Right lobe of liver (tissue), 6 donors: ENCODE measurements around the gene PFN2. TPM values are rescaled to one million over a fixed set of nuclear protein-coding genes. Genes with fewer than 3 reads are reported as not detected.

Source experiments
- ATAC-seq, 4 donors: fragments of 200-7000 bp; cut with Tn5 transposase; one replicate each; pipeline ENCODE4 v1.9.1; 2020; ENCODE audit warnings: mild to moderate bottlenecking in 4 of 4, moderate library complexity in 4 of 4
- DNase-seq, 3 donors: peaks; one replicate each; pipeline ENCODE4 v3.0.0-alpha.2; 2020
- H3K27ac ChIP-seq, 3 donors: fragments of 200-600 bp; one replicate each; pipeline ENCODE4 v1.8.0; 2022
- H3K27me3 ChIP-seq, 2 donors: fragments of 200-600 bp; one replicate each; pipeline ENCODE4 v1.8.0; 2022
- H3K36me3 ChIP-seq, 4 donors: fragments of 200-600 bp; sonication (generic) in 1 of 4; one replicate each; pipeline versions ENCODE4 v1.5.1 to v1.8.0; 2017 to 2022; ENCODE audit warnings: control low read depth in 1 of 4
- H3K4me1 ChIP-seq, 4 donors: fragments of 200-600 bp; sonication (generic) in 1 of 4; one replicate each; pipeline versions ENCODE4 v1.5.1 to v1.8.0; 2017 to 2022; ENCODE audit warnings: control low read depth in 1 of 4
- H3K4me3 ChIP-seq, 3 donors: fragments of 200-600 bp; one replicate each; pipeline ENCODE4 v1.8.0; 2022
- H3K9me3 ChIP-seq, 4 donors: fragments of 200-600 bp; sonication (generic) in 1 of 4; one replicate each; pipeline versions ENCODE4 v1.5.1 to v1.8.0; 2017 to 2022; ENCODE audit warnings: control low read depth in 1 of 4
- CTCF ChIP-seq, 4 donors: fragments of 200-600 bp in 3 of 4; fragments of 450-650 bp in 1 of 4; IDR thresholded peaks; one replicate each; pipeline versions ENCODE4 v1.5.1 to v1.8.0; 2016 to 2022; ENCODE audit warnings: antibody characterized with exemption in 4 of 4, mild to moderate bottlenecking in 2 of 4
- POLR2A ChIP-seq: fragments of 450-650 bp; IDR thresholded peaks from one replicate; pipeline ENCODE4 v1.6.1; 2017; ENCODE audit warnings: antibody characterized with exemption, mild to moderate bottlenecking
- WGBS: methylation state at CpG from one replicate; pipeline ENCODE4 v1.1.6; 2018; ENCODE audit warnings: low coverage, low lambda C conversion rate; ENCODE audit not compliant: insufficient coverage; ENCODE audit errors: missing lambda C conversion rate; 5-methylcytosine and 5-hydroxymethylcytosine counted together
- intact Hi-C, 2 donors: fragments of 100-400 bp; cut with DNase I; formaldehyde crosslinking; loops; one replicate each; pipeline versions ENCODE4 v1.11.2 to v1.14.1; 2022
- small RNA-seq, 2 experiments: library from RNA; depleted of rRNA; stranded (forward); fragments of <200 nt; gene quantifications; one replicate each; pipeline ENCODE3, GENCODE V24; 2016
- total RNA-seq, 6 experiments: library from RNA; depleted of rRNA in 2 of 6; stranded (reverse); fragments of >200 nt in 2 of 6; fragmentation: NEBNext Ultra II Directional in 3 of 6; extraction: Animal tissue kit (Norgen Biotek cat#: 25700) in 3 of 6; gene quantifications; one replicate each; pipeline versions ENCODE4 v1.1.0 to v1.2.4, GENCODE V29; 2016 to 2023
- donor health status: DM: no; HTN: yes; CAD: no.
- donor health status: DM: no; HTN: no; CAD: no.
- donor health status: DM: no; HTN: no; CAD: no.
- donor health status: DM: no; HTN: yes; CAD: no.
- donor health status: DM: no; HTN: yes; CAD: no.

The PFN2 gene
- total RNA-seq, 6 experiments from 2014 or later: 1.9 to 12.6 (median 8.5) TPM

GRCh38 chr3:149919509-149919908 lies 51.2 kb downstream of the PFN2 start:
- DNase-seq (no peak), ATAC-seq (no peak)
- Histone ChIP-seq H3K27ac (no peak overlapping the region), H3K27me3 (no peaks in the 10 kb centered on the region), H3K36me3 (peaks cover 0 to 6% (median 2%) of the 10 kb centered on the region in 4 donors), H3K4me3 (no peak overlapping the region), H3K4me1 (no peaks in the 10 kb centered on the region), H3K9me3 (no peaks in the 10 kb centered on the region)
- intact Hi-C loops: no loop called here
- no peak for TF ChIP-seq CTCF (IDR thresholded peaks at IDR 0.05)
- 100% methylated on average over 3 of the region's 3 CpGs for WGBS

- DNase-seq (no peak), ATAC-seq (peak in 3 of 4 donors; percentile 24 to 53 (median 48))
- intact Hi-C loops: no loop called here
- WGBS: 68% methylated on average over 5 of the region's 5 CpGs
- Histone ChIP-seq H3K27ac (no peak overlapping the region), H3K9me3 (no peaks in the 10 kb centered on the region), H3K27me3 (no peaks in the 10 kb centered on the region), H3K36me3 (peaks cover 0 to 7% (median under 1%) of the 10 kb centered on the region in 4 donors), H3K4me3 (no peak overlapping the region), H3K4me1 (no peaks in the 10 kb centered on the region)
- TF ChIP-seq CTCF (IDR thresholded peaks at IDR 0.05): no peak
- no peak for TF ChIP-seq POLR2A
These were observed 53.5 kb downstream of the PFN2 start for GRCh38 chr3:149917124-149917667.

Small RNA genes within 50 kb of the gene (small RNA-seq; reads per million reads assigned to genes)
- 0 reads per million in 2 experiments for gene RNU6-720P

Other genes with a start within 250 kb of the PFN2 start
- 10 to 100 TPM; 11.0 to 17.7 (median 14.0) TPM for gene COMMD2, start 218.4 kb downstream of the PFN2 start, total RNA-seq
- not detected for gene ANKUB1, start 178.3 kb downstream of the PFN2 start, total RNA-seq
- gene RNF13, start 157.7 kb downstream of the PFN2 start, total RNA-seq: 10 to 100 TPM; 45.0 to 55.6 (median 47.5) TPM